Effector CD4-positive, alpha-beta T cell (primary cell): Measurements from ENCODE around the gene KIAA0825.

Experiments
- DNase-seq: peaks from one replicate; pipeline ENCODE4 v3.0.0-alpha.2; 2020

The KIAA0825 gene

DNA sequence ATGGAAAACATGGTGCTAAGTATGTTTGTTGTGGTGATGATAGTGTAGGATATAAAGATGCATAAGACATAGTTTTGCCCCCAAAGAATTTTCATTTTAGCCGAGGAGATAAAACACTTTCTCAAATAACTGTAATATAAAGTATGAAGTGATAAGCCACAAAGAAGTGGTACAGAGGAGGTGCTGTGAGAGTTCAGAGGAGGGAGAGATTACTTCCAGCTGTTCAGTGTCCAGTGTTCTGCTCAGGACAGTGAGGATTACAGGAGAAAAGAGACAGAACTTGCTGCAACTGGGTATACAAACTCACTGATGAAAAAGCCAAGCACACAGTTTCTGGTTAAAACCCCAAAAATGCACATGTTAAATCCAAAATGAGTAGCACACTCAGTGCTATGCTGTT is 309.3 kb downstream of the KIAA0825 start:
- no peak for DNase-seq

DNA sequence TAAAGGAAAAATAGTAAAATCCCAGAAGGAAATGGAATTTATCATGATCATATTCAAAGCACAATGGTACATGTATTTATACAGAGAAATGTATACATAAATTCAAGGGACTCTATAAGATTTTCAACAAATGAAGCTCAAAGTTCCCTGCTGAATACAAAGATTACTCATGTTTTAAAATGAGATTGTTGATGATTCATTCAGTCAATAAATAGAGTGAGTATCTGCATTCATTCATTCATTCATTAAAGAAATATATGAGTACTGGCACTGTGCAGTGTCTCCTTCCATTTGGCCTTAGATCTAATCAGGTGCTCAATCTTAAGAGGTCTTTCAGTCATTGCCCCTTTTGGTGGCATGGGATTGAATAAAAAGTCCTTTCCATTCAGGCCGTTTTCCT is 310.0 kb downstream of the KIAA0825 start:
- no peak for DNase-seq

DNA sequence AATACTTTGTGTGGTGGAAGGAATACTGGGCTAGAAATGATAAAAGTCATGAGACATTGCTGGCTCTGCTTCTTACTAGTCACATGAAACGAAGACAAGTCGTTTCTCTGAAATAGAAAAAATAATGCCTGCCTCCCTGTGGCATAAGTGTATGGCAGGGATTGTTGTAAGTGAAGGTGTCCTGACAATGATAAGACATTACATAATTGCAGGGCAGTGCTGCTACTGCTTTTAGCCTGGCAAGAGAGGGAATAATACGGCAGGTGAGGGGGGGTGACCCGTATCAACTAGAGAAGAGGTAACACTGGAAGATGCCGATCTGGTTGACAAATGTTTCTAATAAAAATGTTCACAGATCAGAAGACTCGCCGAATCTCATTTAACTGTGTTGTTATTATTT is 314.3 kb downstream of the KIAA0825 start:
- no peak for DNase-seq

DNA sequence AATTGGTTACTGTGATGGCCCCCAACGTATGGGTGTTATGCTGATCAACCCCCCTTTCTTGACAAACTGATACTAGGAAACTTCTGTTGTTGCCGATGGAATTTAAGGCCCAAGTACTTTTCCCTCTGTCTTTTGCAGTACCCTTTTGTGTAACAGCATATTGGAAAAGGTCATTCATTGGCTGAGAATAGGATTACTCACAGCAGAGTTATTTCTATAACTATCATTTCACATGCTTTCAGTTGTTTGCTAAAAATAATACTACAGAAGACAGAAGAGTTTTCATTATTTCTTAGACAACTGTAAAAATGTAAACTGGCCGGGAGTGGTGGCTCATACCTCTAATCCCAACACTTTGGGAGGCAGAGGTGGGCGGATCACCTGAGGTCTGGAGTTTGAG is 329.5 kb downstream of the KIAA0825 start:
- DNase-seq = no peak

DNA sequence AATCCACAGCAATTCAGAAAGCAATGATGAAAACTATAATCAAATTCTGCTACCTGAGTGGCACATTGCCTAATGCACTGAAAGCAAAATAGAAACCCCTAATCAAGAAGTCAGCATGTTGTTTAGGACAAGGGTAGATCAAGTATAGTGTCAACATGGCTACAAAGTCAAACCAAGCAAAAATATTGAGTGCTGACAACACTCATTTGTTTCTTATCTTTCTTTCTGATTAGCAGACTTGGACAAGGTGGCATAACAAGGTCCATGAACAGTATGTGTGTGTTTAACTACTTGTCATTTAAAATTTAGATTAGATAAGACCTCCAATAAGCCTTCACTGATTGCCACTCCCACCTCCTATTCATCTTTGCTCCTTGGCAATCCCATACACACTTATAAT is 332.4 kb downstream of the KIAA0825 start:
- DNase-seq = no peak

DNA sequence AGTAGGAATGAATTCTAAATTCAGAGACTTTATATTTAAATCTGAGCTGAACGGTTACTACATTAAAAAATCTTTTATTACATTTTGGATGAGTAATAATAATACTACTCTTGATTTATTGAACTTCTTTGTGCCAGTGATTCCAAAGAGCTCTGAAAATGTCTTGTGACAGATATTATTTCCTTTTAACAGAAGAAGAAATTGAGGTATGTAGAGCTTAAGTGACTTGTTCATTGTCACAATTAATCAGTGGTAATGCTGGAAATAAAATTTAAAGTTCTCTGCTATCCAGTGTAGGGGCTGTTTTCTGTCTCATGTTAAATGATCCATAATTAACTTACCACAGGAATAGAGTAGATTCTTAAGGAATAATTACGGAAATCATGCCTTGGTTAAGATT is 335.3 kb downstream of the KIAA0825 start:
- DNase-seq = no peak

DNA sequence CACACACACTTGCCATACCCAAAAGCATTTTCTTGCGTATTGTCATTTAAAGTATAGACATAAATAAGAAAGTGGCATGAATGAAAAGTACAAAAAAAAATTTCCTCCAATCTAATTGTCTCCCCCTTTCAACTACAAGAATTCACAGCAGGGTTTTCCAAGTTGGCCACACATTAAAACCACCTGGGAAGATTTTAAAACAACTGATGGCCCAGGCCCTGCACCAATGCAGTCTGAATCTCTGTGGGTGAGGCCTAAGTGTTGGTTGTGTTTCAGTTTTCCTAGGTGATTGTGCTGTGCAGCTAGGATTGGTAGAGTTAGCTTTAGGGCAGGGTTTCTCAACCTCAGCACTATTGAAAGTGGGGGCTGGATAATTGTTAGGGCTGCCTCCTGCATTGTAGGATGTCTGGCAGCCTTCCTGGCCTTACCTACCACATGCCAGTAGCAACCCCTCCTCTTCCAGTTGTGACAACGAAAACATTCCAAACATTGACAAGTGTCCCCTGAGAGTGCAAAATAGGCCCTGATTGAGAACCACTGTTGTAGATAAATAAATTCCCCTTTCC is 337.1 kb downstream of the KIAA0825 start:
- no peak for DNase-seq

DNA sequence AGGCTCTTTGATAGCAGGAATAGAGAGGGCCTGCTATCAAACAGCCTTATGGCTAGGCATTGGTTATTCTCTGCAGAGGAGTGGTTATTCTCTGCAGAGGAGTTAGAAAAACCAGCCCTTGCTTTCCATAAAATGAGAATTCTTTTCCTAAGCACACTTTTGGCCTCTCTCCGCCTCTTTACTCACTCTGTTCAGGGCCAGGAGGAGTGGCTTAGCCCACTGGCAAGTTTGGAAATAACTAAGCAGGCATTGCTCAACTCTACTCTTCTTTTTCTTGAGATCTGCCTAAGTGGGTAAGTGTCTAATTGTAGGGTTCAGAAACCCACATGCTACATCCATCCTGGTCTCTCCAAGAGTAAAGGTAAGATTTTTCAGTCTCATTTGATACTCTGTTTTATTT is 341.7 kb downstream of the KIAA0825 start:
- no peak for DNase-seq

DNA sequence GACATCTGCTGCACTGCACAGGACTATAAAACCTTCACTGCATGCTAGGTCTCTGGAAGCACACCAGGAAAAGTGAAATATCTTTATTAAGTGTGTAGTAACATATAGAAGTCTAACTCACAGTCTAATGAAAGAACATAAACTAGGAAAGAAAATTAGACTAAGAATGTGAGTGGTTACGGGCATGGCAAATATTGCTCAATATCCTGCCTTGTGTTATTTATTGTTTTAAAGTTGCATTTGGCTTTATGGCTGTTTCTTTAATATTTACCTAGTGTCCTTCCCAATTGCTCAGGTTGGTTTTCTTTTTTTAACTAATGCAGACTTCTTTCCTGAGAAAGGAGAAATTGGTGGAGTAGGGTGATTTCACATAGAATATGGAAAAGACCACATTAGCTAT is 342.4 kb downstream of the KIAA0825 start:
- no peak for DNase-seq

DNA sequence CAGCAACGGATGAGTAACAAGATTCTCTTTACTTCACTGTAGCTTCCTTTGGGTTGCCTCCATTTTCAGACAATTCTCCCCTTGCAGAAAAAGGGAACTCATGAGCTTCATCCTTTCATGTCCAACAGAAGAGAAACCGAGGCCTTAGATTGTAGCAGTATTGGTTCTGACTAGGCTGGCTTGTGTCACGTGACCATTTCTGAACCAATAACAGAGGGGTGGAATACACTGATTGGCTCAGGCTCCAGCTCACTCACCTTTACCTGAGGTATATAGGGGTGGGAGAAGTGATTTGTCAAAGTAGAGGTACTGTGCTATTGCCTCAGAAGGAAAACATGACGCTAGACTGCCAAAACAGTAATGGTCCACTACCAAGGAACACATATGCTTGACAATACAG is 343.7 kb downstream of the KIAA0825 start:
- no peak for DNase-seq

DNA sequence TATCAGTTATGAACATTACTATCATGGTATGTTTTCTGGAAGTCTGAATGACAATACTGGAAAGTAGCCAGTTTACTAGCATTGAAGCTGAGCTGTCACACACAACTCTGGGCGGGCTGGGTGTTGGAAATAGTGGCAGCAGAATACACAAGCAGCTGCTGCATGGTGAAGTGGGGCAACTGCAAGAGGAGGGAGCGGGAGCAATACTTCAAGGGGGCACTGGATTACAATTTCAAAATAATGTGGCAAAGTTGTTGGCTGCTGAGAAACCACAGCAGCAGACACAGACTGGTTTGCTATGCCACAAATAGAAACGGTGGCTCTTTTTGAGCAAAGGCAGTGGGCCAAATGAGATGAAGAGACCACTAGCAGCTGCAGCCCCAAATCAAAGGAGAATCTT is 350.2 kb downstream of the KIAA0825 start:
- no peak for DNase-seq

DNA sequence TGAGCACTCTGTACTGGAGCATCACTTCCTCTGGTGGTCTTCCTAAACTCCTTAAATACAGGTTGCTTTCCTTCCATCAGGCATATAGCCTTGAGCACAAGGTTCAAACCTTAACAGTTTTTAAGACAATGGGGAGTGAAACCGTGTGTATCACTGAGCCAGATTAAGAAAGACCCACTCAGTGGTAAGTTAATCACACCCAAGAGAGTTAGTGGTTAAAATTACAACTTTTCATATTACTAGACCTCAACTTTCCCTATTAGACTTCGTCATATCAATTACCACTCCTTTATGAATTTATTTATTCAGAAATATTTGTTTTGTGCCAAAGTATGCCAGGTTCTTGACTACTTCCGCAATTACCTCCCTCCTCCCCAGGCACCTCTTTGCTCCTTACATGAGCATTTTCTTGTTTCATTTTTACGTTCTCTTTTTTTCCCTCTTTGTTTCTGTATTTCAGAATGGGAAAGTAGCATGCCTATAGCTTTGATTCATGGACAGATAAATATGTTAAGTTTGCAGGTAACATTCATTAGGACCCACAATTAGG is 351.0 kb downstream of the KIAA0825 start:
- DNase-seq = no peak

DNA sequence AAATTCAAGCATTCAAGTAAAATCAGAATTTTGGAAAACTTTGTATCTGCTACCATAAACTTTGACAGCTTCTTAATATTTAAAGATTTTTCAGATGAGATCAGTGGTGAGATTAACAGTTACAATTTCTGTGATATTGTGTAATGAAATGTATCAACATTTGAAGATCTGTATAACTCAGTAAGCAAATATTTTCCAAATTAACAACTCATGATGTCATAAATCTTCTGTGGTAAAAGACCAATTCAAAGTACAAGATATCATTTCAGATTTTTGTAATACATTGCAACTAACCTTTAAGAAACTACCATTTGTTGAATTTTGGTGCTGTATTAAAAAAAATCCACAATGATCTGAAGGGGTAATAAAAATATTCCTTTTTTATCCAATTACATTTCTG is 352.2 kb downstream of the KIAA0825 start:
- no peak for DNase-seq

DNA sequence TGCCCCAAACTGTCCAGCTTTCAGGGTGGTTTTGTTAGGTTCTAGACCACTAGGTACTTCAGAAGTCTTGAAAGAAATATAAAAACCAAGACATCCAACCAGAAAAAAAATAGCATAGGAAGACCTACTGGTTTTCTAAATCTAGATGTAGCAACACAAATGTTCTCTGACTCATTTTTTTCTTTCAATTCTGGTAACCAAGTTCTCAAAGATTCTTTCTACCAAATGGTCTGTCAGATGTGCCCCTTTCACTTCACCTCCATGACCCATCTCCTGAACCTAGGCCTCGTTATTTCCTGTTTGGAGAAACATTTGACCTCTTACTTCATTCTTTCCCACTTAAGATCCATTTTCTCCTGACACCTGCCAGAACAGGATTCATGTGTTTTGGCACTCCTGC is 355.3 kb downstream of the KIAA0825 start:
- no peak for DNase-seq

DNA sequence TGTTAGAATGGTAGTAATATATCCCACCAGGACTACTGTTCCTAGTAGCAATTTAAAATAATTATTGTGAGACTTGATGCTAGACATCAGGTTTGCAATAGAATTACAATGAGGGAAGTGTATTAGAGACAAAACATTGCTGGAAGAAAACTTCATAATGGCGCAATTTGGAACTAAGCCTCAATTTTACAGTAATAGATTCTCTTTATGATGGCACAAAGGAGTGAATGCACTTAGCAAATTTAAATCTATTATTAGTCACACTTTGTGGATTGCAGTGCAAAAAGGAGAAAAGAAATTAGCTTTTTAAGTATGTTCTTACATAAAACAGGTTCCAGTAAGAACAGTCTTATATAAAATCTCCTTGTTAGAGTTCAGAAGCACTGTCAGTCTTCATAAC is 358.3 kb downstream of the KIAA0825 start:
- DNase-seq = no peak

DNA sequence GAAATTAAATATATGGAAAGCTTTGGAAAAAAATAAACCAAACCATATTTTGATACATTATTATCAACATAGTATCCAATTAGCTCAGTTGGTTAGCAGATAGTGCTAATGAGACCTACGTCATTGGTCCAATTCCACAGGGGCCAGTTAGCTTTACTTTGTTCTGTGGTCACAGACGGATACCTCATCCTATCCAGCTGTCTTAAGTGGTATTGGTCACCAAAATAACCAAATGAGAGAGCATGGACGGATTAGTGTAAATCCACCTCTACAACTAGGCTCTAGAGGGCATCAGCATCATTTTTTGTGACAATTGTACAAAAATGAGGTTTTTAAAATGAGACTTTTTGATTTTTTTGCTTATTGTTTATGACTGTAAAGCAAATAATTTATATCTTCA is 364.2 kb downstream of the KIAA0825 start:
- DNase-seq = no peak

DNA sequence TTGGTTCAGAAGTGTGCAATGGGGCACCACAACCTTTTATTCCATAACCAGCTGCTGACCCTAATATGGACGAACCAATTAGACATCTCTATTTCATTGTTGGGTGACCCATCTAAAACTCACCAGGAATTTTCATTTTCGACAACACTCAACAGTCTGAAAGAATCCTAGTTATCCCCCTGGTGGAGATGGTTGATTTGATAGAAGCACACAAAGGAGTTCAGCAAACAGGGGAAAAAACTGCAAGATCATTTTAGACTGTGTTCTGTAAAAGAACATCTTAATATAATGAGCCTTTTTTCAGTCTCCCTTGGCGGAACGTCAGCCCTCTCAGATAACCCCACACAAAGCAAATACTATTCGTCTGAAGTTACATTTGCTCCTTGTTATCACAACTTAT is 367.4 kb downstream of the KIAA0825 start:
- no peak for DNase-seq

DNA sequence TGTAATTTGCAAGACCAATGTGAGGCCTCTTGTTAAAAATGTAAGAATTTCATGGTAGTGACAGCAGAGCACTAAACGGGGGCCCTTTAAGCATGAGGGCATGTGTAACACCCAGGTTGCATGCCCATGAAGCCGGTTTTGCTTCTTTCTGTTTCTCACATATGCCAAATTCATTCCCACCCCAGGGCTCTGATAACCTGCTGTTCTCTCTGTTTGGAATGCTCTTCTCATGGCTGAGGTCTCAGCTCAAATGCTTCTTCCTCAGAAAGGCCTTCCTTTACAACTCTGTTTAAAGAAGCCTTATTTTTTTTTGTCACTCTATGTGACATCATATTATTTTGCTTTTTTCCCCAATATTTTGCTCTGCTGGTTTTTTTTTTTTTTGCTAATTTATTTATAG is 369.0 kb downstream of the KIAA0825 start:
- DNase-seq = no peak

DNA sequence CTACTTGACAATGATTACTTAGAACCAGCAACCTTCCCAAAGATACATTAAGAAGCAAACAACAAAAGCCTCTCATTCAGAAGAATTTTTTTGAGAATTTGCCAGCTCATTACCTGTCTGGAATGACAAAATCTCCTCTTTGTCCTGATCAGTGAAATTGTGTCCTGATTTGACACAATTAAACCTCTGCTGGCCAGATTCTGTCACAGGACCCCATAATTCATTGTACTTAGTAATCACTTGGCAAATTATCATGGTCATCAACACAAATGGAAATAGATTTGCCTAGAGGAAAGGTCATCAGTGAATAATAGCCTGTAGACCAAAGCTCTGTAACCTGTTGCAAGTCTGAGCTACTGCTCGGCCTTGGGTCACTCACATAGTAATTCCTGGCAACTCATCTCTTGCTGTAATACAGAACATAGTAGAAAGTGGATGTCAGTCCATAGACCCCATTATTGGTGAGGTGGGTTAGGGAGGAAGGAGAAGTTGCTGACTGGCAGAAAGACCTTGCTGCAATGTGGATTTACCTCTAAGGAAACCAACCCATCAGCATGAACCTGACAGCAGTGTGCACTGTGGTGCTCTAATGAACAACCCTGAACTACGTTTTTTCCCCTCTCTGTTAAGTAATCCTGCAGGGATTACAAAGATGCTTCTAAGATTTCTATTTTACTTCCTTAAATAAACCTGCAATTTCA is 370.1 kb downstream of the KIAA0825 start:
- no peak for DNase-seq

DNA sequence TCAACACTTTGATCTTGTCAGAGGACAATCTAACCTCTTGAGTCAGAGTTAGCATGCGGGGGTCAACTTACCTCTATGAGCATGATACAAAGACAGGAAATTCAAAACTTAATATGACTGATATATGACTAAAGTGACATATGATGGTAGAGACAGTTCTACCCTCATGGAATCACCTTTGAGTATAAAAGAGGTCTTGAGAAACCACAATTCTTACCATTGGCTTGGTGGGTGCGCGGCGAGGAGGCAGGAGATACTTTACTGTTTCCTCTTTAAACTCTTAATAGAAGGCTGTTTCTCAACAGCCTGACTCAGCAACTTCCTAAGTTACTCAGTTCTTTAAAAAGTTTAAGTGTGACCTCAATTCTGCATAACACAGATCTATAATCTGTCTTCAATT is 372.8 kb downstream of the KIAA0825 start:
- DNase-seq = no peak

DNA sequence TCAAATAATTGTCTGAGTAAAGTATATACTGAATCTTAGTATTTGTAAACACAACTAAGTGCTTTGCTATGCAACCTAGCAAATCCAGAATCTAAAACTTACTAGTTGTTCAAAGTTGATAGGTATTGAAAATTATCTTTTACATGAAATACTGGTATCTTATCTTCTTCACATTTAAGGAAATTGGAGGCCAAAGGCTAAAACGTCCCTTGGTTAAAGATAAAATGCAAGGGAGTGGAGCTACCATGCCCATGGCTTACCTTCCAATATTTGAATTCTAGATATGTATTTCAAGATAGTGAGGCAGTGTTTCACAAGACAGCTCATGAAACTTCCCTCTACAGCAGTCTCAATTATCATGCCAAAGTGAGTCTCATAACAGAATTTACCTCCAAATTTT is 373.5 kb downstream of the KIAA0825 start:
- no peak for DNase-seq

DNA sequence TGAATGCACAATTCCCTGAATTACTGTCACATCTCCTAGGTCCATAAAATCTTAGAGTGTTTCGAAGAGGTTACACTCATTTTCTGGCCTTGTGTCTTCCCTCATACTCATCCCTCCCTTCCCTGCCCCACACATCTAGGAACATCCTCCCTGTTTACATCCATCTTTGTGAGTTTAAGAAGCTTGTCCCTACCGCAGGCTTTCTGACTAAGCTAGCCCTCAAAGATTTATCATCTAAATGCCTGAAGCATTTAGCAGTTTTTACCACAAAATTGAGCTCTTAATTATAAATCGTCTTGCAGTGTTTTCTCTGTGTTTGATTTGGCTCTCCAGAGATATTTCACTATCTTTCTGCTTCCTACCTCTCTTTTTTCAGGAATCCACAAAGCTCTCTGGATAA is 374.8 kb downstream of the KIAA0825 start:
- no peak for DNase-seq

DNA sequence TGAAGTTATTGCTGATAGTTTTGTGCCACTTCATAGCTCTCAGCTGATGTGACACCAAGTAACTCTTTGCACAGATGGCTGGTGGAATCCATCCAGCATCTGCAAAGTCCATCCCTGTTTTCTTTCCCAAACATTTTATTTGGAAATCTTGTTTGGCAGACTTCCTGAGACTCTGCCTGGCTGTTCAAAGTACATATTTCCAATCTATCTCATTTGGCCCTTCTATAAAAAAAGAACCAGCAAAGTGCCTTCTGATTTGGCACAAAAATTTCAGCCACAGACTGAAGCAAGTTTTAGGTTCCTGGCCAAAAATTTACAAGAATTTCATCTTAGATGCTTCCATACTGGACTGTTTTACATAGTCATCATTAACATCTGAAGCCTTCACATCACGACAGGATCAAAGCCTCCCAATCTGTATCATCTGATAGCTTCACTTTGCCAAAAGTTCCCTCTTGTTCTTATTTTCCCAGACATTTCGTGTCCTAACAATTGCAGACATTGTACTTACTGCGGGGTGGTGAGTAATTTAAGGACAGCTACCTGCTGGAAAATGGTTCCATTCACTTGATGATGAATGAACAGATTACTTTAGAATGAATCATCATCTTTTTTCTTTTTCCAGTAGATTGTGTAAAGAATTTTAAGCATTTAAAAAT is 377.3 kb downstream of the KIAA0825 start:
- no peak for DNase-seq

DNA sequence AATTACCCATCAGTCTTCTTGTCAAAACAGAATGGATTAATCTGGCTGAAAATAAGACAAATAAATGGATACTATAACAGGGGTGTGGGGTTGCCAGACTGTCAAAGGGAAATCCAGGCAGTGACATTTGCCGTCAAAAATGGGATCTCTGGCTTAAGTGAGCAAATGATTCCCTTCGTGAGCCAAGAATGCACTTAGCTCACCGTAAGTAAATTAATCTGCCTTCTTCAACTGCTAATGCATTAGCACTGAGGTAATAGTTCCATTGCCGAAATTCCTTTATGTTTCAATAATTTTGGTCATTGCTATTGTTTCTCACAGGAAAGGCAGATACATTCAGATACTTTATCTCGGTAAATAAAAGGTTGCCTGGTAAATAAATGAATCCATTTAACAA is 377.8 kb downstream of the KIAA0825 start:
- DNase-seq = no peak
